Measurements from ENCODE around the gene UBALD2. TPM values are rescaled to one million over a fixed set of nuclear protein-coding genes. Genes with fewer than 3 reads are reported as not detected.
"Not testable (repeated sequence)": the region's sequence is repeated elsewhere in the genome, so short reads cannot be mapped to it uniquely, and the experiment has no call there.

UBALD2 gene
- total RNA-seq, 4 donors from 2014 or later, result 14.0 to 74.1 (median 50.4) TPM

DNA sequence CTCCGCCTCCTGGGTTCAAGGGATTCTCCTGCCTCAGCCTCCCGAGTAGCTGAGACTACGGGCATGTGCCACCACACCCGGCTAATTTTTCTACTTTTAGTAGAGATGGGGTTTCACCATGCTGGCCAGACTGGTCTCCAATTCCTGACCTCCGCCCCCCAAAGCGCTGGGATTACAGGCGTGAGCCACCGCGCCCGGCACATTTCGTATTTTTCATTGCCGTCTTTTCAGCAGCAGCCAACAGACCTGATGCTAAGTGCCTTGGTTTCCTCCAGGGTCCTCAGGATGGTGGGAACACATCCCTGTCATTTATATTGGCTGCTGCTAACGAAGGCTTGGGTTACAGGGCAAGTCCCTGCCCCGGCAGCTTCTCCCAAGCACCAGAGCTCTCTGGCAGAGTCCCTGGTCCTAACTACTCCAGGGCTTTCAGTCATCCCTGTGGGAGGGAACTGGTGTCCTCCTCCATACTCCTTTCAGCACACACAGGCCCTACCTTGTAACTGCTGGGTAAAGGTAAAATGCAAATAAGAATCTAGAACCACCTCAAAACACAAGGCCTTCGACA is 23.4 kb upstream of the UBALD2 start:
- H3K36me3 ChIP-seq, result no peaks in the 10 kb centered on the region
- H3K4me3 ChIP-seq, result peak overlapping the region in 2 of 4 donors; percentile 77 to 87
- TF ChIP-seq POLR2A (IDR thresholded peaks at IDR 0.05), result no peak
- TF ChIP-seq, protein P1, sequence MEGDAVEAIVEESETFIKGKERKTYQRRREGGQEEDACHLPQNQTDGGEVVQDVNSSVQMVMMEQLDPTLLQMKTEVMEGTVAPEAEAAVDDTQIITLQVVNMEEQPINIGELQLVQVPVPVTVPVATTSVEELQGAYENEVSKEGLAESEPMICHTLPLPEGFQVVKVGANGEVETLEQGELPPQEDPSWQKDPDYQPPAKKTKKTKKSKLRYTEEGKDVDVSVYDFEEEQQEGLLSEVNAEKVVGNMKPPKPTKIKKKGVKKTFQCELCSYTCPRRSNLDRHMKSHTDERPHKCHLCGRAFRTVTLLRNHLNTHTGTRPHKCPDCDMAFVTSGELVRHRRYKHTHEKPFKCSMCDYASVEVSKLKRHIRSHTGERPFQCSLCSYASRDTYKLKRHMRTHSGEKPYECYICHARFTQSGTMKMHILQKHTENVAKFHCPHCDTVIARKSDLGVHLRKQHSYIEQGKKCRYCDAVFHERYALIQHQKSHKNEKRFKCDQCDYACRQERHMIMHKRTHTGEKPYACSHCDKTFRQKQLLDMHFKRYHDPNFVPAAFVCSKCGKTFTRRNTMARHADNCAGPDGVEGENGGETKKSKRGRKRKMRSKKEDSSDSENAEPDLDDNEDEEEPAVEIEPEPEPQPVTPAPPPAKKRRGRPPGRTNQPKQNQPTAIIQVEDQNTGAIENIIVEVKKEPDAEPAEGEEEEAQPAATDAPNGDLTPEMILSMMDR (IDR thresholded peaks at IDR 0.05), result no peak
- DNase-seq, result no peak
- H3K4me1 ChIP-seq, result peaks cover 9 to 35% (median 15%) of the 10 kb centered on the region in 4 donors
- H3K27ac ChIP-seq, result peak overlapping the region in 1 of 4 donors; percentile 66
- H3K27me3 ChIP-seq, result no peaks in the 10 kb centered on the region
- H3K9me3 ChIP-seq, result no peaks in the 10 kb centered on the region

DNA sequence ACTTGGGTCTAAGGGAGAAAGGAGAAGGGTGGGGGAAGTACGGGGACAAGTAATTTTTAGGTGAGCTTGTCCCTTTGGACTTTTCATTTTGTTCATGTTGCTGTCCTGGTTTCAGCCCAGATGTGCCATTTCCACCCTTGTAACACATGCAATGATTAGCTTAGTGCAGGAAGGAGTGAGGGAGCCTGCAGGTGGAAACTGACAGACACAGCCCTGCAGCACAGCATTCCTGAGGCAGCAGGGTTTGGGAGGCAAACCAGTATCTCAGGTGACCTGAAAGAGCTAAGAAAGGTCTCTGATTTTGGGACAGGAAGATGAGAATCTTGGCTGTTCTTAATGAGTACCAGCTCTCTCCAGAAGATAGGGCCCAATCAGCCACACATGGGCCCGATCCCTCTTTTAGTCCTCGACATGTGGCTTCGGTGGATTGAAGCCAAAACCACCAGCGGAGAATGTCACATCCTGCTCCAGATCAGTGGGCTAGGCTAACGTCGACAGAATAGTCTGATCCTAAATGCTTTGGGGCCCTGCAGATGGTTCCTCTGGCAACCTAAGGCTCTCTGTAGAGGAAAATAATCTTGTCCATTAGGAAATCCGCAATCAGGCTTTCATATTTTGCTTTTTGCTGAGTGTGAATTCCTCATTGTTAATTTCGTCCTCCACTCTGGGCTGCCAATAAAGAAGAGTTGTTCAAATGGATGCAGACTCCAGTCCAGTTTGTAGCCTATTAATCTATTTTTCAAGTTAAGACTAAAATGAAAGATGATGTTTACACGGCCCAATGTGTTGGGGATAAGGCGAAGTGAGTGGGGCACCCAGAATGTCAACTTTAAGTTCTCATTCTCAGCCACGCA is 21.1 kb upstream of the UBALD2 start:
- DNase-seq, result no peak
- Histone ChIP-seq H3K4me3 (no peak overlapping the region), H3K36me3 (no peaks in the 10 kb centered on the region), H3K27ac (no peak overlapping the region), H3K4me1 (peaks cover 9 to 45% (median 18%) of the 10 kb centered on the region in 4 donors), H3K27me3 (no peaks in the 10 kb centered on the region), H3K9me3 (no peaks in the 10 kb centered on the region)
- TF ChIP-seq, protein P1 (IDR thresholded peaks at IDR 0.05), result no peak
- no peak for TF ChIP-seq POLR2A (IDR thresholded peaks at IDR 0.05)

DNA sequence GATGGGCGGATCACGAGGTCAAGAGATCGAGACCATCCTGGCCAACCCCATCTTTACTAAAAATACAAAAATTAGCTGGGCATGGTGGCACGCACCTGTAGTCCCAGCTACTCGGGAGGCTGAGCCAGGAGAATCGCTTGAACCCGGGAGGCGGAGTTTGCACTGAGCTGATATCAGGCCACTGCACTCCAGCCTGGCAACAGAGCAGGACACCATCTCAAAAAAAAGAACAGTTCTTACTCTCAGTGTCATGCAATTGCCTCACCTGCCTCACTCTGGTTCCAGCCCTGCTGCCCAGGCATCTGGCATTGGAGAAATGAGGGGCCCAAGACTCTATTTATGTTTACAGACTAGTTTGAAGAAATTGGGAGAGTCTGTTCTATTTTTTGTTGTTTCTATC is 20.4 kb upstream of the UBALD2 start:
- H3K36me3 ChIP-seq, DNase-seq, H3K9me3 ChIP-seq, H3K27ac ChIP-seq, H3K27me3 ChIP-seq, H3K4me3 ChIP-seq: not testable (repeated sequence)
- peaks cover 8 to 47% (median 18%) of the 10 kb centered on the region in 4 donors for H3K4me1 ChIP-seq

DNA sequence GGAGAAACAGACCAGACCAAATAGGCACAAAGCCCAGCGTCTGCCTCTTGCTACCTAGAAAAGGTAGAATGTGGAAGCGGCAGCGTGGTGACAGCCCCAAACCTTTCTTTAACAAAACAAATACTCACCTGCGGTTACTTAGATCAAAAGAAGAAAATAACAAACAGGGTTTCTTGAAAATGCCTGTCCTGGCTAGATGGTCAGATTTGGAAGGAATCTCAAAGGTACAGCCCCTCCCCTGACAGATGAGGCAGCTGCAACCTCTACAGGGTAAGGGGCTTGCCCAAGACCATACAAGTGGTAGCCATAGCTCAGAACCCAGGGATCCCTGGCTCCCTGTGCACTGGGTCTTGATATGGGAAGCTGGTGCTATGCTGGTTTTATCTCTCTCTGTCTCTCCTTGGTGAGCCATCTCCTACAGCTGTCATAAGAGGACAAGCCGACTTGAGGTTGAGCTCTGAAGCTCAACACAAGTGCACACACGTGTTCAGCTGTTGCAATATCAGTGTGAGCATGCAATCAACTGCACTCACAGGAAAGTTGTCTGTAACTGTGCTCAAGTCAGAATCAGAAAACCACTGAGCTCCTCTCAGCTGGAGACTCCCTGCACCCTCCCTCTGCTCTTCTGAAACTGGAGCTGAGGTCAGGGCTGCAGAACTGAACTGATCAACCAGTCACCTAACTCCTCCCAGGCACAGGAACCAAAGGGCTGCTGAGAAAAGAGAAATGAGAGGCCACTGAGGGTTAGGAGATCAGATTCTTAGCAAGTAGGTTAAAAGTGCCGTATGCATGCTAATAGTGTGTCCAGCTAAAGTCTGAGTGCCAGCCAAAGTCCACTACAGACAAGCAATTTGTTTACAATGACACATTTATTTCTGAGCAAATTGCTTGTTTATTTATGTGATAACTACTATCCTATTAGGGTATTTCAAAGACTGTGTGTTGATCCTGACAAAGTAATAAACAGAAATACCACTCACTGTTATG is 18.8 kb upstream of the UBALD2 start:
- H3K27me3 ChIP-seq, result no peaks in the 10 kb centered on the region
- peaks cover under 1 to 43% (median 14%) of the 10 kb centered on the region in 4 donors for H3K4me1 ChIP-seq
- TF ChIP-seq, protein P1 (IDR thresholded peaks at IDR 0.05), result no peak
- peak; percentile 58 to 80 for TF ChIP-seq POLR2A (IDR thresholded peaks at IDR 0.05)
- H3K9me3 ChIP-seq, result no peaks in the 10 kb centered on the region
- peak overlapping the region in 1 of 4 donors; percentile 12 for H3K4me3 ChIP-seq
- DNase-seq, result peak in 2 of 3 donors; percentile 59 to 82
- no peaks in the 10 kb centered on the region for H3K36me3 ChIP-seq
- peak overlapping the region; percentile 47 to 90 (median 66) for H3K27ac ChIP-seq

DNA sequence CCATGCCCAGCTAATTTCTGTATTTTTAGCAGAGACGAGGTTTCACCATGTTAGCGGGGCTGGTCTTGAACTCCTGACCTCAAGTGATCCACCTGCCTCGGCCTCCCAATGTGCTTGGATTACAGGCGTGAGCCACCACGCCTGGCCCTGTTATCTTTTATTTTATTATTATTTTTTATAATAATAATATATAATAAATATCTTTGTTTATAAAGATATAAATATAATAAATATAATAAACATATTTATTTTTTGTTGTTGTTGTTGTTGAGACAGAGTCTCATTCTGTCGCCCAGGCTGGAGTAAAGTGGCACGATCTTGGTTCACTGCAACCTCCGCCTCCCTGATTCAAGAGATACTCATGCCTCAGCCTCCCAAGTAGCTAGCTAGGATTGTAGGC is 17.8 kb upstream of the UBALD2 start:
- Histone ChIP-seq H3K27ac (peak overlapping the region in 3 of 4 donors; percentile 58 to 90 (median 75)), H3K36me3 (no peaks in the 10 kb centered on the region), H3K4me3 (no peak overlapping the region), H3K4me1 (peaks cover 9 to 47% (median 18%) of the 10 kb centered on the region in 4 donors), H3K9me3 (no peaks in the 10 kb centered on the region), H3K27me3 (no peaks in the 10 kb centered on the region)
- TF ChIP-seq POLR2A (IDR thresholded peaks at IDR 0.05), result no peak
- TF ChIP-seq, protein P1 (IDR thresholded peaks at IDR 0.05), result no peak
- no peak for DNase-seq

Measured in Peyer's patch (tissue), 4 donors.